GM06990 (cell line): Measurements from ENCODE around the gene HSP90B1.

Source experiments
- DNase-seq: peaks from one replicate; pipeline ENCODE4 v3.0.0-alpha.2; 2011; ENCODE audit not compliant: insufficient read length; ENCODE audit errors: extremely low read depth
- H3K27me3 ChIP-seq: replicated peaks from 2 replicates; pipeline ENCODE4 v1.6.0; 2011; ENCODE audit warnings: low read length; ENCODE audit not compliant: control insufficient read depth, insufficient read depth
- H3K36me3 ChIP-seq: 2 replicates; pipeline ENCODE4 v1.5.1; 2011; ENCODE audit warnings: low read length; ENCODE audit not compliant: control insufficient read depth, insufficient read depth
- H3K4me3 ChIP-seq: replicated peaks from 2 replicates; pipeline ENCODE4 v1.5.1; 2011; ENCODE audit warnings: low read depth, mild to moderate bottlenecking, control low read depth, low read length
- TF ChIP-seq, protein P1 (sequence below): IDR thresholded peaks from 2 replicates; pipeline ENCODE4 v1.5.1; 2011; ENCODE audit warnings: low read length, control low read depth, mild to moderate bottlenecking, inconsistent platforms; ENCODE audit not compliant: insufficient read depth, poor library complexity, severe bottlenecking

Gene HSP90B1

GRCh38 chr12:103930034-103930786 is at the start of gene HSP90B1:
Gene HSP90B1 (plus strand): TSS chr12:103930410. CDS start chr12:103930516, 106 bp downstream.
- H3K27me3 ChIP-seq: no peaks in the 10 kb centered on the region
- H3K4me3 ChIP-seq: peak within 1 kb of the TSS; percentile 99
- peak; percentile 100 for DNase-seq
- peaks cover 7% of the 10 kb centered on the region for H3K36me3 ChIP-seq
- TF ChIP-seq, protein P1, sequence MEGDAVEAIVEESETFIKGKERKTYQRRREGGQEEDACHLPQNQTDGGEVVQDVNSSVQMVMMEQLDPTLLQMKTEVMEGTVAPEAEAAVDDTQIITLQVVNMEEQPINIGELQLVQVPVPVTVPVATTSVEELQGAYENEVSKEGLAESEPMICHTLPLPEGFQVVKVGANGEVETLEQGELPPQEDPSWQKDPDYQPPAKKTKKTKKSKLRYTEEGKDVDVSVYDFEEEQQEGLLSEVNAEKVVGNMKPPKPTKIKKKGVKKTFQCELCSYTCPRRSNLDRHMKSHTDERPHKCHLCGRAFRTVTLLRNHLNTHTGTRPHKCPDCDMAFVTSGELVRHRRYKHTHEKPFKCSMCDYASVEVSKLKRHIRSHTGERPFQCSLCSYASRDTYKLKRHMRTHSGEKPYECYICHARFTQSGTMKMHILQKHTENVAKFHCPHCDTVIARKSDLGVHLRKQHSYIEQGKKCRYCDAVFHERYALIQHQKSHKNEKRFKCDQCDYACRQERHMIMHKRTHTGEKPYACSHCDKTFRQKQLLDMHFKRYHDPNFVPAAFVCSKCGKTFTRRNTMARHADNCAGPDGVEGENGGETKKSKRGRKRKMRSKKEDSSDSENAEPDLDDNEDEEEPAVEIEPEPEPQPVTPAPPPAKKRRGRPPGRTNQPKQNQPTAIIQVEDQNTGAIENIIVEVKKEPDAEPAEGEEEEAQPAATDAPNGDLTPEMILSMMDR: no peak

DNA sequence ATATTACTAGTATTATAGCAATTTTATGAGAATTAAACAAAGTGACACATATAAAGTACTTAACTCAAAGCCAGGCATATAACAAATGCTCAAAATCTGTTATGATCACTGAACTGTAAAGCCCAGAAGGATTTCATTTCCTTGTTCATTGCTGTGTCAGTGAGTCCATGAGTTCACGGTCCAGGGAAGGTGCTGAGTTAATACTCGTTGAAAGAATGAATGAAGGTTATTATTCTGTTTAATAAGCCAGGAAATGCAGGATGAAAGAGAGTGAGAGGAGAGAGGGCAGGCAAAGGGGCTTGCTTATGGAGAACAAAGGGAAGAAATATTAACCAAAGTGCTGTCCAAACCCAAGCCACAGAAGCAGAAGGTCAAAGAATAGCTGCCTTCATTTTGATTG is 48.9 kb upstream of the HSP90B1 start:
- Histone ChIP-seq H3K4me3 (no peak overlapping the region), H3K36me3 (no peaks in the 10 kb centered on the region), H3K27me3 (no peaks in the 10 kb centered on the region)
- peak; percentile 24 for DNase-seq
- TF ChIP-seq, protein P1: no peak

DNA sequence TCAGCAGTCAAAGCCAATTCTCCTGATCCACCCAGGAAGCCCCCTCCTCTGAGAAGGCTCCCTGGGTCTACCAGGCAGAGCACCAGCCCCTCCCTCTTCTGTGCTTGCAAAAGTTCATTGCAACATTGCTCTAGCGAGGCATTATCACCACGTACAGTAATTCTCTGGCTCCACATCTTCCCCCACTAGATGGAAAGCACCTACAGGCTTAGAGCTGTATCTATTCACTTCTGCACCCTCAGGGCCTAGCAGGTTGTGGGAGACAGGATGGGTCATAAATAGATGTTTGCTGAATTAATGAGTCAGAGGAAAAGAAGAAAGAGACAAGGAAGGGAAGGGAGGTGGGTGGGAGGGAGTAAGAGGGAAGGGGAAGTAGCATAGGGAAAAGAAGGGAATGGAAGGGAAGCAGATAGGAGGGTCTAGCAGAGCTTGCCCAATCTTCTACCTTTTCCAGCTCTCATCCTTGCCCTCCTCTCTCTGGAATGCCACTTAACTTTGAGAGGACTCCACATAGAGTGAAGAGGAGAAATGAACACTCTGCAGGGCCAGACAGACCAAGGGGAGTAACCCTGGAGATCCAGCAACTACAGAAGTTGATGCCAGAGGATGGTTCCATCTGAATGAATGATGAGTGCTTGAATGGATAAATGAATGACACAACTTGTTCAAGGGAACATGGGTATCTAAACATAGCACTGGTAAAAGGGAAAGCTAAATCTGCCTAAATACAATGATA is 47.2 kb upstream of the HSP90B1 start:
- Histone ChIP-seq H3K36me3 (no peaks in the 10 kb centered on the region), H3K27me3 (no peaks in the 10 kb centered on the region), H3K4me3 (no peak overlapping the region)
- TF ChIP-seq, protein P1: no peak
- DNase-seq: peak; percentile 15

GRCh38 chr12:103883908-103884307 is 46.3 kb upstream of the HSP90B1 start:
- DNase-seq: no peak
- TF ChIP-seq, protein P1: no peak
- Histone ChIP-seq H3K4me3 (no peak overlapping the region), H3K36me3 (no peaks in the 10 kb centered on the region), H3K27me3 (no peaks in the 10 kb centered on the region)

GRCh38 chr12:103884316-103884715 is 45.9 kb upstream of the HSP90B1 start:
- Histone ChIP-seq H3K27me3 (no peaks in the 10 kb centered on the region), H3K36me3 (no peaks in the 10 kb centered on the region), H3K4me3 (no peak overlapping the region)
- DNase-seq: no peak
- TF ChIP-seq, protein P1: peak; percentile 61
